Tibial artery (tissue), 4 donors: ENCODE data around the gene PLAGL2.

ENCODE experiments used
- DNase-seq, 2 donors: peaks; one replicate each; pipeline ENCODE4 v3.0.0-alpha.2; 2019
- H3K27ac ChIP-seq, 2 donors: fragments of 200-600 bp; sonication (generic) in 1 of 2; 1 replicate in 1 of 2; 2 replicates in 1 of 2; pipeline ENCODE4 v1.5.1; 2018 to 2019; ENCODE audit warnings: mild to moderate bottlenecking in 1 of 2
- H3K27me3 ChIP-seq, 2 donors: fragments of 200-600 bp; sonication (generic) in 1 of 2; one replicate each; pipeline versions ENCODE4 v1.5.1 to v1.6.0; 2016 to 2019
- H3K36me3 ChIP-seq, 3 donors: fragments of 200-600 bp; sonication (generic) in 2 of 3; one replicate each; pipeline ENCODE4 v1.5.1; 2016 to 2019; ENCODE audit warnings: mild to moderate bottlenecking in 2 of 3
- H3K4me1 ChIP-seq, 4 donors: fragments of 200-600 bp; sonication (generic) in 2 of 4; 1 replicate in 3 of 4; 2 replicates in 1 of 4; pipeline ENCODE4 v1.5.1; 2016 to 2019
- H3K4me3 ChIP-seq, 2 donors: fragments of 200-600 bp; sonication (generic) in 1 of 2; 1 replicate in 1 of 2; 2 replicates in 1 of 2; pipeline ENCODE4 v1.5.1; 2018 to 2019; ENCODE audit warnings: mild to moderate bottlenecking in 2 of 2
- H3K9me3 ChIP-seq, 3 donors: fragments of 200-600 bp; sonication (generic) in 1 of 3; one replicate each; pipeline ENCODE4 v1.5.1; 2016 to 2019
- intact Hi-C: fragments of 100-400 bp; cut with DNase I; formaldehyde crosslinking; loops from one replicate; pipeline ENCODE4 v1.15.0; 2023; ENCODE audit warnings: low total_unique reads
- TF ChIP-seq, protein P1 (sequence below), 2 experiments: fragments of 200-600 bp in 1 of 2; fragments of 450-650 bp in 1 of 2; IDR thresholded peaks; one replicate each; pipeline ENCODE4 v1.5.1; 2017 to 2019; ENCODE audit warnings: antibody characterized with exemption in 2 of 2, mild to moderate bottlenecking in 1 of 2, moderate library complexity in 1 of 2

PLAGL2 gene

DNA sequence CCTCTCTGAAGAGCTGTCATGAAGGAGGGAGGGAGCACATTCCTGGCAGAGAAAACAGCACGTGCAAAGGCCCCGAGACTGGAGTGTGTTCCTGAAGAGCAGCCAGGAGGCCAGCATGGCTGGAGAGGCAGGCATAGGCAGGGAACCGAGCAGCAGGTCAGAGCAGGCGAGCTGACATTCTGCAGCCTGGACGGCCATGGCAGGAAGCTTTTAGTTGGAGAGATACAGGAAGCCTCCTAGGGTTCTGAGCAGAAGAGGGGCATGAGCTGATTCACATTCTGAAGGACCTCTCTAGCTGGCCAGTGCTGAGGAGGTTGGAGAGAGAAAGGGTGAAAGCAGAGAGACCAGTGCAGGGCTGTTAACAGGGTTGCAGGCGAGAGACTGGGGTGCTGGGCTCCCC lies 29.9 kb upstream of the PLAGL2 start:
- no peak for DNase-seq
- Histone ChIP-seq H3K27me3 (peaks cover 0 to 3% of the 10 kb centered on the region in 2 donors), H3K36me3 (peaks cover 24 to 49% (median 30%) of the 10 kb centered on the region in 3 donors), H3K4me3 (no peak overlapping the region), H3K4me1 (no peaks in the 10 kb centered on the region), H3K27ac (no peak overlapping the region), H3K9me3 (no peaks in the 10 kb centered on the region)
- TF ChIP-seq, protein P1, sequence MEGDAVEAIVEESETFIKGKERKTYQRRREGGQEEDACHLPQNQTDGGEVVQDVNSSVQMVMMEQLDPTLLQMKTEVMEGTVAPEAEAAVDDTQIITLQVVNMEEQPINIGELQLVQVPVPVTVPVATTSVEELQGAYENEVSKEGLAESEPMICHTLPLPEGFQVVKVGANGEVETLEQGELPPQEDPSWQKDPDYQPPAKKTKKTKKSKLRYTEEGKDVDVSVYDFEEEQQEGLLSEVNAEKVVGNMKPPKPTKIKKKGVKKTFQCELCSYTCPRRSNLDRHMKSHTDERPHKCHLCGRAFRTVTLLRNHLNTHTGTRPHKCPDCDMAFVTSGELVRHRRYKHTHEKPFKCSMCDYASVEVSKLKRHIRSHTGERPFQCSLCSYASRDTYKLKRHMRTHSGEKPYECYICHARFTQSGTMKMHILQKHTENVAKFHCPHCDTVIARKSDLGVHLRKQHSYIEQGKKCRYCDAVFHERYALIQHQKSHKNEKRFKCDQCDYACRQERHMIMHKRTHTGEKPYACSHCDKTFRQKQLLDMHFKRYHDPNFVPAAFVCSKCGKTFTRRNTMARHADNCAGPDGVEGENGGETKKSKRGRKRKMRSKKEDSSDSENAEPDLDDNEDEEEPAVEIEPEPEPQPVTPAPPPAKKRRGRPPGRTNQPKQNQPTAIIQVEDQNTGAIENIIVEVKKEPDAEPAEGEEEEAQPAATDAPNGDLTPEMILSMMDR (IDR thresholded peaks at IDR 0.05) = no peak
- intact Hi-C loops = no loop called here

DNA sequence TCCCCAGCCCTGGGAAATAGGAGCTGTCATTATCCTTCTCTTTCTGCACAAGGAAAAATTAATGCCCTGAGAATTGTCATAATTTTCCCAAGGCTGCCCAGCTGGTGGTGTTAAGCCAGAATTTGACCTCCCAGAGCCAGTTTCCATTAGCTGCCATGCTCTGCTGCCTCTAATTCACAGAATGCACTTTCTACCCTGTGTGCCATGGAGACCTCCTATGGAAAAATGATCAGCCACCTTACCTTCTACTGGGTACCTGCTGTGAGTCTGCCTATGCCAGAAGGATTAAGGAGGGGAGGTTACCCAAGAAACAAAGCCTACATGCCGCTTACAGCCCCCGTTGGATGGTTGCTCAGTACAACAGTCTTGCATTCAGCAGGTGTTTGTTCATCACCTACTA lies 29.3 kb upstream of the PLAGL2 start:
- no peaks in the 10 kb centered on the region for H3K9me3 ChIP-seq

DNA sequence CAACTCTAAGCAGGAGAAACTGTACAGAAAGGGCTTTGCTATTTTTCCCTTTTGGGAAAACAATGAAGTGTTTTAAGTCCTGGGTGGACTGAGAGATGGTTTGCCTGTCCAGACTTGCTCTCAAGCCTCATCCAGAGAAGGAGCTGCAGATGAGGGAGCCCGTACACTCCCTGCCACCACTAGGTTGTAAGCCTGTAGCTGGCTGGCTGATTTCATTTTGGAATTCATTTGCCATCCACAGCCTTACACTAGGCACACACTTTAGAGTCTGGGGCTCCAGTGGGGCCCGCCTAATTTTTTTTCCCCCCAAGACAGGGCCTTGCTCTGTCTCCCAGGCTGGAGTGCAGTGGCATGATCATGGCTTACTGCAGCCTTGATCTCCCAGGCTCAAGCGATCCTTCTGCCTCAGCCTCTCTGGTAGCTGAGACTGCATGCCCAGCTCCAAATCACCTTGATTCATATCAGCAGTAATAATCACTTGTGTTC lies 28.5 kb upstream of the PLAGL2 start:
- no peak for DNase-seq
- Histone ChIP-seq H3K27me3 (no peaks in the 10 kb centered on the region), H3K4me1 (no peaks in the 10 kb centered on the region), H3K9me3 (no peaks in the 10 kb centered on the region), H3K4me3 (no peak overlapping the region), H3K27ac (no peak overlapping the region), H3K36me3 (peaks cover 30 to 62% (median 43%) of the 10 kb centered on the region in 3 donors)
- intact Hi-C loops = no loop called here
- TF ChIP-seq, protein P1 (IDR thresholded peaks at IDR 0.05) = no peak

More for the DNA sequence above, 29.3 kb upstream of the PLAGL2 start:
- TF ChIP-seq, protein P1 (IDR thresholded peaks at IDR 0.05) = no peak
- Histone ChIP-seq H3K27ac (no peak overlapping the region), H3K27me3 (no peaks in the 10 kb centered on the region), H3K4me1 (no peaks in the 10 kb centered on the region), H3K36me3 (peaks cover 27 to 55% (median 36%) of the 10 kb centered on the region in 3 donors), H3K4me3 (no peak overlapping the region)
- intact Hi-C loops = no loop called here
- no peak for DNase-seq

DNA sequence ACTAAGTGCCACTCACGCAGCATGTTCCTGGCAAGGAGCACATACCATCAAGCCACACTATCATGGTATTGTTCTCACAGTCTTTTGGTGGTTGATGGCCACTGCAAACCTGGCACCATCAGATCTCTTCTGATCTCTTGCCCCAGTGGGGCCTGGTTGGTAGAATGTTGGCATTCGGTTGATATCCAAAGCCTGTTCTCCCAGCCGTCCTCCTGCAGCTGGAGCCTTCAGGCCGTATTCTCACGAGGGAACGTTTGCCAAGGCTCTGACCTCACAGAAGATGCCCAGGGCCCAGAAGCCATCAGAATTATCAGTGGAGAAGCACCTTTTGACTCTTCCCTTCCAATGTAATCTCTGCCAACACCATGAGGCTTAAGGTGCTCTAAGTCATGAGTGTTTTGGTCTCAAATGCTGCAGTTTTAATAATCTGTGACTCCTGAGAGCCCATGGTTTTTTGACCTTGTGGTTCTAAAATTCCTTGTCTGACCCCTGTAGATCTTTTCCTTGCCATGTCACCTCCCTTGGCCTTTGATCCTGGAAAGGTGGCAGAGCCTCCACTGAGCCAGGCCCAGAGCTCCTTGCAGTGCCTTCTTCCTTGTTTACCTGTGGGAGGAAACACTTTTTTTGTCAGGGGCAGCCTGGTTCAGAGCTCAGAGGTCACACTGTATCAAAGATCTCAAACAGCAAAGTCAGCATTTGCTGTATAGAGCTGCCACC lies 27.9 kb upstream of the PLAGL2 start:
- H3K9me3 ChIP-seq = no peaks in the 10 kb centered on the region
- H3K27me3 ChIP-seq = no peaks in the 10 kb centered on the region
- H3K4me3 ChIP-seq = no peak overlapping the region
- intact Hi-C loops = no loop called here
- no peaks in the 10 kb centered on the region for H3K4me1 ChIP-seq
- TF ChIP-seq, protein P1 (IDR thresholded peaks at IDR 0.05) = no peak
- H3K36me3 ChIP-seq = peaks cover 36 to 69% (median 49%) of the 10 kb centered on the region in 3 donors
- no peak for DNase-seq
- no peak overlapping the region for H3K27ac ChIP-seq

DNA sequence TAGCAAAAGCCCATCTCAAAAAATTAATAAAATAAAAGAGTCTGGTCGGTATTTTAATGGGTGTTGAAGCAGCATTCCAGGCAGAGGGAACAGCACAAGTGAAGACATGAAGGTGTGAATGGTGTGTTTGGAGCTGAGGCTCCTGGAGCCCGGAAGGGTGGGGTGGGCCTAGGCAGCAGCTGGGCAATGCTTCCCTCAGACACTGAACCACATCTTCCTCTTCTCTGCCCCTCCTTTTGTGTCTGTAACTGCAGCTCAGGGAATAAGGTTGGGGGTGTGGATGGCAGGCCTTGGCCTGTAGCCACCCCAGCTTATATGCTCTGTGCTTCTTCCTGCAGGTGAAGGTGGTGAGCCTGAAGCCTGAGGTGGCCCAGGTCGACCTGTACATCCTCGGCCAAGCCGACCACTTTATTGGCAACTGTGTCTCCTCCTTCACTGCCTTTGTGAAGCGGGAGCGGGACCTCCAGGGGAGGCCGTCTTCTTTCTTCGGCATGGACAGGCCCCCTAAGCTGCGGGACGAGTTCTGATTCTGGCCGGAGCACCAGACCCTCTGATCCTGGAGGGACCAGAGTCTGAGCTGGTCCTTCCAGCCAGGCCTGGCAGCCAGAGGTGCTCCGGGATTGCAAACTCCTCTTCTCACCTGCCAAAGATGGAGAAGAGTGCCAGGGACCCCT lies 26.7 kb upstream of the PLAGL2 start:
- no peaks in the 10 kb centered on the region for H3K27me3 ChIP-seq
- H3K36me3 ChIP-seq = peaks cover 44 to 80% (median 60%) of the 10 kb centered on the region in 3 donors
- TF ChIP-seq, protein P1 (IDR thresholded peaks at IDR 0.05) = no peak
- DNase-seq = no peak
- intact Hi-C loops = no loop called here
- H3K4me1 ChIP-seq = no peaks in the 10 kb centered on the region
- no peaks in the 10 kb centered on the region for H3K9me3 ChIP-seq
- H3K27ac ChIP-seq = no peak overlapping the region
- no peak overlapping the region for H3K4me3 ChIP-seq
